Cardiac muscle cell (in vitro differentiated cells and primary cell): Measurements from ENCODE around the gene LPP. TPM values are rescaled to one million over a fixed set of nuclear protein-coding genes. Genes with fewer than 3 reads are reported as not detected.
"Not testable (repeated sequence)": the region's sequence is repeated elsewhere in the genome, so short reads cannot be mapped to it uniquely, and the experiment has no call there.

Source experiments
- DNase-seq, 2 donors: peaks; one replicate each; pipeline versions ENCODE4 v3.0.0 to v3.0.0-alpha.2; 2010 to 2017; ENCODE audit warnings: low read depth in 1 of 2, low spot score in 1 of 2
- H3K27ac ChIP-seq: fragments of 200-600 bp; sonication (generic); 2 replicates; pipeline ENCODE4 v1.5.1; 2016
- H3K27me3 ChIP-seq: fragments of 200-600 bp; sonication (generic); 2 replicates; pipeline ENCODE4 v1.6.0; 2016; ENCODE audit warnings: control low read depth
- H3K36me3 ChIP-seq: fragments of 200-600 bp; sonication (generic); 2 replicates; pipeline ENCODE4 v1.5.1; 2016; ENCODE audit warnings: control low read depth
- H3K4me1 ChIP-seq: fragments of 200-600 bp; sonication (generic); 2 replicates; pipeline ENCODE4 v1.8.1; 2017; ENCODE audit warnings: low read depth, mild to moderate bottlenecking, mixed run types
- H3K4me3 ChIP-seq: fragments of 200-600 bp; sonication (generic); 2 replicates; pipeline ENCODE4 v1.5.1; 2016; ENCODE audit warnings: mild to moderate bottlenecking
- H3K9me3 ChIP-seq: fragments of 200-600 bp; sonication (generic); 2 replicates; pipeline ENCODE4 v1.5.1; 2017; ENCODE audit warnings: low read depth, mild to moderate bottlenecking, control low read depth
- CTCF ChIP-seq: IDR thresholded peaks from 2 replicates; pipeline ENCODE4 v1.5.1; 2012; ENCODE audit warnings: low read depth, mild to moderate bottlenecking, low read length
- polyA plus RNA-seq: library from polyadenylated mRNA; unstranded; fragments of >200 nt; fragmentation: Nextera tagmentation; extraction: Ambion mirVana; gene quantifications from 2 replicates; pipeline ENCODE4 v1.2.1, GENCODE V29; 2016
- total RNA-seq: library from RNA; depleted of rRNA; stranded (reverse); fragments of >200 nt; gene quantifications from 2 replicates; pipeline ENCODE4 v1.2.3, GENCODE V29; 2016

Gene LPP
- total and polyA plus RNA-seq, 2 experiments from 2014 or later = 21.4 to 45.2 TPM

GRCh38 chr3:188128905-188129304 is 25.1 kb upstream of the LPP start:
- Histone ChIP-seq H3K27ac (no peak overlapping the region), H3K4me3 (no peak overlapping the region), H3K9me3 (no peaks in the 10 kb centered on the region), H3K36me3 (no peaks in the 10 kb centered on the region), H3K4me1 (peaks cover 5% of the 10 kb centered on the region), H3K27me3 (no peaks in the 10 kb centered on the region)
- no peak for DNase-seq
- no peak for TF ChIP-seq CTCF

GRCh38 chr3:188131023-188131422 is 22.9 kb upstream of the LPP start:
- DNase-seq, H3K4me1 ChIP-seq, H3K27ac ChIP-seq, H3K9me3 ChIP-seq, H3K4me3 ChIP-seq, H3K27me3 ChIP-seq, H3K36me3 ChIP-seq: not testable (repeated sequence)

GRCh38 chr3:188133219-188133618 is 20.7 kb upstream of the LPP start:
- no peak for TF ChIP-seq CTCF
- Histone ChIP-seq H3K4me3 (no peak overlapping the region), H3K9me3 (no peaks in the 10 kb centered on the region), H3K27me3 (no peaks in the 10 kb centered on the region), H3K36me3 (no peaks in the 10 kb centered on the region), H3K27ac (no peak overlapping the region), H3K4me1 (no peaks in the 10 kb centered on the region)
- DNase-seq = peak in 1 of 2 donors; percentile 67

- DNase-seq = peak in 1 of 2 donors; percentile 42
- no peaks in the 10 kb centered on the region for H3K9me3 ChIP-seq
- no peaks in the 10 kb centered on the region for H3K36me3 ChIP-seq
- no peak overlapping the region for H3K4me3 ChIP-seq
- H3K4me1 ChIP-seq = no peaks in the 10 kb centered on the region
- H3K27ac ChIP-seq = no peak overlapping the region
- H3K27me3 ChIP-seq = no peaks in the 10 kb centered on the region
- no peak for TF ChIP-seq CTCF
Measured at GRCh38 chr3:188133646-188134045, 20.3 kb upstream of the LPP start.

- no peaks in the 10 kb centered on the region for H3K27me3 ChIP-seq
- no peak overlapping the region for H3K27ac ChIP-seq
- no peaks in the 10 kb centered on the region for H3K9me3 ChIP-seq
- no peak for TF ChIP-seq CTCF
- no peaks in the 10 kb centered on the region for H3K36me3 ChIP-seq
- no peak overlapping the region for H3K4me3 ChIP-seq
- no peak for DNase-seq
- no peaks in the 10 kb centered on the region for H3K4me1 ChIP-seq
Measured at GRCh38 chr3:188134079-188134478, 19.9 kb upstream of the LPP start.

GRCh38 chr3:188134856-188135255 is 19.1 kb upstream of the LPP start:
- Histone ChIP-seq H3K4me3 (no peak overlapping the region), H3K27me3 (no peaks in the 10 kb centered on the region), H3K27ac (no peak overlapping the region), H3K9me3 (no peaks in the 10 kb centered on the region), H3K4me1 (no peaks in the 10 kb centered on the region), H3K36me3 (no peaks in the 10 kb centered on the region)
- TF ChIP-seq CTCF = no peak
- no peak for DNase-seq
